Measurements from ENCODE around the gene EARS2. TPM values are rescaled to one million over a fixed set of nuclear protein-coding genes. Genes with fewer than 3 reads are reported as not detected.

Gene EARS2
- total and polyA plus RNA-seq, 2 of the 4 experiments (the other 2 are of a cell fraction): 28.1 to 37.8 TPM

GRCh38 chr16:23504453-23505179, 52.5 kb downstream of the EARS2 start (continued):
- no peak for TF ChIP-seq USF2 (IDR thresholded peaks at IDR 0.05; ENCODE audit: low read depth, low read length)

GRCh38 chr16:23504076-23504452, 53.1 kb downstream of the EARS2 start:
- Histone ChIP-seq H4K20me1 (ENCODE audit: insufficient read depth, low read length) (peaks cover 79% of the 10 kb centered on the region), H4K91ac (ENCODE audit: insufficient read depth, low read depth, low read length) (no peak overlapping the region), H3K9ac (ENCODE audit: low read depth, low read length) (no peak overlapping the region), H3K4me2 (ENCODE audit: low read depth, low read length) (no peak overlapping the region), H2BK5ac (ENCODE audit: low read depth, low read length, poor library complexity, severe bottlenecking) (no peak overlapping the region), H2AK9ac (replicated peaks; ENCODE audit: low read depth, low read length, poor library complexity) (no peak overlapping the region), H2BK20ac (ENCODE audit: low read depth, low read length) (no peak overlapping the region), H3K27ac (ENCODE audit: insufficient read depth, low read length) (no peak overlapping the region), H2AK5ac (ENCODE audit: low read depth, low read length) (no peak overlapping the region), H3K4me1 (ENCODE audit: control insufficient read depth, insufficient read depth, low read length) (peaks cover 15% of the 10 kb centered on the region), H4K8ac (ENCODE audit: low read depth in 2 of 2, low read length in 2 of 2) (no peak overlapping the region), H3K4me3 (ENCODE audit: insufficient read depth, low read depth, low read length) (no peak overlapping the region), H3K79me1 (ENCODE audit: low read depth in 1 of 2, low read length in 2 of 2) (peaks cover 36 to 79% of the 10 kb centered on the region in 2 experiments), H3K14ac (replicated peaks; ENCODE audit: low read depth, low read length) (no peak overlapping the region), H3K9me3 (ENCODE audit: control insufficient read depth, insufficient read depth, low read length) (no peaks in the 10 kb centered on the region), H3K23ac (ENCODE audit: low read depth, low read length) (no peak overlapping the region), H3K36me3 (ENCODE audit: control insufficient read depth, insufficient read depth, low read length) (peaks cover 2% of the 10 kb centered on the region; the same call in 1 of the 2 replicates), H2BK120ac (ENCODE audit: low read depth, low read length) (no peak overlapping the region), H3K18ac (ENCODE audit: low read depth, low read length) (no peak overlapping the region), H2AFZ (replicated peaks; ENCODE audit: low read length, poor library complexity) (peak overlapping the region; percentile 19), H4K5ac (ENCODE audit: low read depth, low read length) (no peak overlapping the region), H2BK15ac (ENCODE audit: low read depth, low read length) (no peak overlapping the region), H3K4ac (ENCODE audit: low read depth, low read length) (no peak overlapping the region), H3K9me1 (ENCODE audit: insufficient read depth, low read length) (peaks cover 23% of the 10 kb centered on the region), H3K56ac (ENCODE audit: extremely low read depth, insufficient read depth, low read length) (no peak overlapping the region), H3K27me3 (ENCODE audit: control insufficient read depth, insufficient read depth, low read length) (no peaks in the 10 kb centered on the region)
- dilution Hi-C loops (cut with HindIII; ENCODE audit: low sequenced_read_pairs, unreplicated experiment) (no loop called here), intact Hi-C loops (cut with micrococcal nuclease) (no loop called here), in situ Hi-C loops (cut with MboI; ENCODE audit: low sequenced_read_pairs) (no loop called here)
- DNase-seq: peak; percentile 16
- POLR2A ChIA-PET (ENCODE audit: unreplicated experiment): no interaction called here
- CTCF ChIA-PET: interaction anchor here (0.7 to 0.9 kb wide), 2 partner anchors 9 to 12 kb away, joined by 3 to 4 read pairs; no protein-coding TSS in a partner anchor
- no TSS peak for BruUV-seq (replicated peaks)
- no peak for ATAC-seq (ENCODE audit: low read depth)
- TF ChIP-seq BHLHE40 (IDR thresholded peaks at IDR 0.05; ENCODE audit: low read depth, low read length): no peak
- TF ChIP-seq USF2 (IDR thresholded peaks at IDR 0.05; ENCODE audit: low read depth, low read length): no peak
- TF ChIP-seq SMC3 (IDR thresholded peaks at IDR 0.05; ENCODE audit: low read depth, low read length): no peak
- 100% methylated on average over 1 of the region's 5 CpGs; no CpG with 5 or more reads in 1 of the 2 experiments for WGBS, 2 experiments (ENCODE audit: extremely low coverage in 2 of 2, insufficient read length in 1 of 2)
